GM10266 (cell line): ENCODE results near the gene ALDH1B1.

Experiments used
- DNase-seq: peaks from one replicate; pipeline ENCODE4 v3.0.0; 2012; ENCODE audit errors: extremely low spot score
- TF ChIP-seq, protein P1 (sequence below): IDR thresholded peaks from 2 replicates; pipeline ENCODE4 v1.5.1; 2012; ENCODE audit warnings: mild to moderate bottlenecking, low read depth; ENCODE audit not compliant: control insufficient read depth, insufficient read depth; ENCODE audit errors: missing control alignments

Gene ALDH1B1

DNA sequence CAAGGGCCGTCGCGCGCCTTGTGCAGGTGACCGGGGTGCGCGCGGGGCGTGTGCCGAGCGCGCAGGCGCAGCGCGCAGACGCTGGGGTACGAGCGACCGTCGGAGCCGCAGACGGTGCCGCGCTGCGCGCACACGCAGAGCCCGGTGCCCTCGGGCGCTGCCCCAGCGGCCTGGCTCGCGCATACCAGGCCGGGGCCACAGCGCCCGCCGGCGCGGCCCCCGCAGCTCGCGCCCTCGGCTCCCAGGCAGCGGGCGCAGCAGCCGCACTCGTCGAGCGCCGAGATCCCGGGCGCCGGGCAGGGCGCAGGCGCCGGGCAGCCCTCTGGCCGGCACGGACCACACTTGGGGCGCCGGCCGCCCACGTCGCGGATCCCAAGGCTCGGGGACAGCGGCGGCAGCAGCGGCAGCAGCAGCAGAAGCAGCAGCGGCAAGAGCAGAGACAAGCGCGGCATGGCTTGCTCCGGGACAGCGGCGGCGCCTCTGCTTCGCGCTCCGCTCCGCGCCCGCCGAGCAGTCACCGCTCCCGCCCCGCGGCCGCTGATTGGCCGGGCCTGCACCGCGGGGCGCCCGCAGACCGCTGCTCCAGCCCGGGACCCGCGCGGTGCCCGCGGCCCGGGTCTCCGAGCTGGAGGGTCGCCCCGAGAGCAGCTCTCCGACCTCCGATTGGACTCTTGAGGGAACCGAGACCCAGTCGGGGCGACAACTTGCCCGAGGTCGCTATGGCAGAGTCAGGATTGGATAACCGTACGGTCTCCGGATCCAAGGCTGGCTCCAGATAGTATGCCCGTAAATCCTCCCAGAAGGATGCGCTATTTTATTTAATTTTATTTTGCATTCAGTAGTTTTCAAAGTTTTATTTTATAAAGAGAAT is 31.7 kb downstream of the ALDH1B1 start, which contains the start of gene IGFBPL1:
Gene IGFBPL1, minus strand, starts transcription at position 482 of the 871 bp plus-strand sequence. Its CDS starts 30 bp downstream, at position 452.
- DNase-seq = peak; percentile 49
- TF ChIP-seq, protein P1, sequence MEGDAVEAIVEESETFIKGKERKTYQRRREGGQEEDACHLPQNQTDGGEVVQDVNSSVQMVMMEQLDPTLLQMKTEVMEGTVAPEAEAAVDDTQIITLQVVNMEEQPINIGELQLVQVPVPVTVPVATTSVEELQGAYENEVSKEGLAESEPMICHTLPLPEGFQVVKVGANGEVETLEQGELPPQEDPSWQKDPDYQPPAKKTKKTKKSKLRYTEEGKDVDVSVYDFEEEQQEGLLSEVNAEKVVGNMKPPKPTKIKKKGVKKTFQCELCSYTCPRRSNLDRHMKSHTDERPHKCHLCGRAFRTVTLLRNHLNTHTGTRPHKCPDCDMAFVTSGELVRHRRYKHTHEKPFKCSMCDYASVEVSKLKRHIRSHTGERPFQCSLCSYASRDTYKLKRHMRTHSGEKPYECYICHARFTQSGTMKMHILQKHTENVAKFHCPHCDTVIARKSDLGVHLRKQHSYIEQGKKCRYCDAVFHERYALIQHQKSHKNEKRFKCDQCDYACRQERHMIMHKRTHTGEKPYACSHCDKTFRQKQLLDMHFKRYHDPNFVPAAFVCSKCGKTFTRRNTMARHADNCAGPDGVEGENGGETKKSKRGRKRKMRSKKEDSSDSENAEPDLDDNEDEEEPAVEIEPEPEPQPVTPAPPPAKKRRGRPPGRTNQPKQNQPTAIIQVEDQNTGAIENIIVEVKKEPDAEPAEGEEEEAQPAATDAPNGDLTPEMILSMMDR = no peak

DNA sequence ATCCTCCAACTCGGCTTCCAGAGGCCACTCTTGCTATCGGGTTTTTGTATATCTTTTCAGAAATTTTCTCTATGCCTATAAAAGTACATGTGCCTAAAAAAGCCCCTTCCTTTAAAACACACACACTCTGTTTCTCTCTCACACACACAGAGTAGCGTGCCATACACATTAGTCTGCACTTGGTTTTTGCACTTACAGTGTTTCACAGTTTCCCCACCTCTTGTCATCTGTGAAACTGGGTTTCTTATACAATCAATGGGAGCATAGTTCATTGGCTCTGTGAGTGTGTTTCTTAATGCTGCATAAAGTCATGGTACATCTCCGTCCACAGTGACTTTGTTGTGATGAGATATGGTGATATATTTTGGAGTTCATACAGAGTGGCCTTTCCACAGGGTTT is 32.4 kb downstream of the ALDH1B1 start:
- DNase-seq = no peak
- TF ChIP-seq, protein P1 = no peak

DNA sequence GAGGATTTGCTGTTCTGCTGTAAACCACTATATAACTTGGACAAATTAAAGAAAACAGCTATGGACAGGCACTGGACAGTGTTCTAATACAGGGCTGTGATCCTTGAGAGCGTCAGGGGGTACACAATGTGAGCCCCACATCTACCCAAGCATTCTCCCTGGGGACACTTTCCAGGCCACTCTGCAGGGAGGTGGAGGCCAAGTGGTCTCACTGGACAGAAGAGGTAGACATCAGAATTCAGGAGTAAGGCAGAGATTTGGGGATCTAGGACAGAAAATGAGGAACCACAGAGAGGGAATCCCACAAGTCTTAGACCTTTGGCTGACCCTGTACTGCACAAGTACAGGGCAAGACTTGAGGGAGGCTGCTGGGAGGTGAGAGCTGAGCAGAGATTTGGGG is 35.6 kb downstream of the ALDH1B1 start:
- TF ChIP-seq, protein P1 = no peak
- no peak for DNase-seq

DNA sequence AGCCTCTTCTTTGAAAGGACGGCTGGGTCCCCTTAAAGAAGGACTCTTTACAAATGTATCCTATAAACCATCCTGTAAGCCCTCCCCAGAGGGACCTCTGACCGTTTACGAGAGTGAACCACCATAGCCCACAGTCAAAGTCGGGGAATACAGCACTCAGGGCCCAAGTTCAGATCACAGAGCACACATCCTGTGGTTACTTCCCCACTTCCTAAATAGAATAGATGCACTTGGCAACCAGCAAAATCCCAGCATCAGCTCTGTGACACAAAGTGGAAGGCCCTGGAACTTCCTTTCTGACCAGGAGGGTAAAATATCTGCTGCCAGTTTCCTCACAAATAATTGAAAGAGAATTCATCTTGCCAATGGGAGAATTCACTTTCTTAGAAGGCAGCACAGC is 38.6 kb downstream of the ALDH1B1 start:
- TF ChIP-seq, protein P1 = no peak
- no peak for DNase-seq

DNA sequence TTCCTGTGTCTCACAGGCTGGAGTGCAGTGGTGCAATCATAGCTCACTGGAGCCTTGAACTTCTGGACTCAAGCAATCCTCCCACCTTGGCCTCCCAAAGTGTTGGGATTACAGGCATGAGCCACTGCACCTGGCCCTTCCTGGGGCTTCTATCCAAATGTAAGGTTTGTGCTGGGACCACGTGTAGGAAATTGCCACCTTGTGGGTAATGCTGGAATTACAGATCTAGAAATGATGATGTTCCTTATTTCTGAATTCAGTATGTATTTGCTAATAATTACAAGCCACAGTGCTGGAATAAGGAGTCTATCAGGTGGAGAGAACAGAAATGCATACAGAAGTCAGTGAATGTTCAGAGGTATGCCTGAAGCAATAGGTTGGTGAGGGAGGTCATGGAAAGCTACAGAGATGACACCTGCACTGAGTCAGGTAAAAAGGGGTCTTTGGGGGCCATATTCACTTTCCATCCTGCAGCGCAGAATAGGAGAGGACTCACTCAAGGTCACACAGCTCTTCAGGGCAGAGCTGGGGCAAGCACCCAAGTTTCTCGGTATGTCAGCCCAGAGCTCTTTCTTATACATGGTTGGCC is 40.5 kb downstream of the ALDH1B1 start:
- TF ChIP-seq, protein P1 = peak; percentile 55
- no peak for DNase-seq

DNA sequence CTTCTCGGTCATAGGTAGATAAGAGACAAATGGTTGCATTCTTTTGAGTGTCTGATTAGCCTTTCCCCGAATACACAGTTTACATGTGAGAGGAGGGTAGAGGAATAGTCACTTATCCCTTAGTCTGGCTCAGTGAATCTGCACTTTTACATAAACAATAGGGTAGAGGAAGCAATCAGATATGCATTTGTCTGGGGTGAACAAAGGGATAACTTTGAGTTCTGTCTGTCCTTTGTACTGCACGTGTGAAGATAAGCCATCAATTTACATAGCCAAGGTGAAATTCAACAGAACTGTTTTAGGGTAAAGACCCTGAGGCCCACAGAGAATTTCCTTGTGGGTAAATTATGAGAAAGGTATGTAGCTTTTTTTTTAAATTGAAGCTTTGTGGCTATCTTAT is 41.9 kb downstream of the ALDH1B1 start:
- TF ChIP-seq, protein P1 = no peak

DNA sequence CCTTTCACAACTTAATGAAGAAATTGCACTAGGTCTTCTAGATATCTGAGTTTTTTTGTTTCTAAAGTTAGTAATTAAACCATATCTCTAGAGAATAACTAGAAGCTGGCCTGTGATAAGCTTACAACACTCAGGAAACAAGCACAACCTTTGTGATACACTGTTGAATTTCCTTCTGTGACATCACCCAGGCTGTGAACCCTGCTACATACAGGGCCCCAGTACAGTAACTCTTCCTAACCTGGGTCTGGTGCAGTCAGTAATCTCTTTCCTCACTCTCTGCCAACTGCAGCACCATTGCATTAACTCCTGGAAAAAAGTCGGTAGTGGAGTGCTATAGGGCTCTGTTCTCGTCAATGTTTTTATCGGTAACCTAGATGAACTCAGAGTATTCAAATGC is 42.4 kb downstream of the ALDH1B1 start:
- DNase-seq = no peak
- TF ChIP-seq, protein P1 = no peak

More for the DNA sequence above, 41.9 kb downstream of the ALDH1B1 start:
- DNase-seq = no peak
